CD4-positive, alpha-beta T cell treated with Interleukin-1 beta for 1 hour (primary cell): ENCODE measurements around the gene AFF4.
A peak's percentile ranks its signal among the peaks of the same experiment; 100 is the strongest.
"Not testable (repeated sequence)": the region's sequence is repeated elsewhere in the genome, so short reads cannot be mapped to it uniquely, and the experiment has no call there.

Source experiments
- DNase-seq, 2 donors: peaks; one replicate each; pipeline ENCODE4 v3.0.0-alpha.2; 2020 to 2022

The AFF4 gene

DNA sequence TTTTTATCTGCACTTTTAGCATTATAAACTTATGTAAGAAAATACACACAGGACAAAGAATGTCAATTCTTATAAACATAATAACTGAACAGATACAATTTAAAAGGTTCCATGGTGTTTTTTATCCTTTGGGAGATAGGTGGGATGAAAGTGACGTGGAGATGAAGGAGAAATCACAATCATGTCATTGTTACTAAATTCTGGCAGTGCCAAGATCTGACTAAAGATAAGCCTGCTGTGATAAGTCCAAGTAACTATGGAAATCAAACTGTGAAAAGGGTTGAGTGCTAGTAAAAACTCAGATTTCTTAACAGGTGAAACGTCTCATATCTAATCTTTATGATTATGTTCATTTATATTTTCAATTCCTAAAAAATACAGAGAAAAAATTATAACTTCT lies 78.9 kb downstream of the AFF4 start:
- DNase-seq, result no peak

DNA sequence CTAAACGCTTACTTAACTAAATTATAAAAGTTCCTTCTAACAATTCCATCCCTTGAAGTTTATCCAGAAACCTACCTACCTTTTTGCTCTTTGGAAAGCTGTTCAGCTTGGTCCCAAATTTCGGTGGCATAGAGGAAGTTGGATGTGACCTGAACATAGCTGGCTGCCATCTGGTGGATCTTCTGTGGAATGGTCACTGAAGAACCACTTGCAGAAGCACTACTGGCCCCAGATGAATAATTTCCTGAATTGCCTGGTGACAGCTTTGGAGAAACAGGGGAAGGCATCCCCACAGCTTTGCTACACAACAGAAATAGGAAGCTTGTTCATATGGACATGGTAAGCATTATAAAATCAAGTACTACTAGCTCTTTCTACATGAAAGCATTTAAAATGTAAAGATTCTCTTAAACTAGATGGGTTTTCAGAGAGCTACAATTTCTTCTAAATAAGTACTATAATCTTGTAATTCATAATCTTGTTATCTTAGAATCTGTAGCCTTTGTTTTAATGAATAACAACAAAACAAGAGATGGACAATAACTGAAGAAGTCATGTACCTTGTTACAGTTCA lies 80.1 kb downstream of the AFF4 start:
- DNase-seq, result peak; percentile 46 to 57

DNA sequence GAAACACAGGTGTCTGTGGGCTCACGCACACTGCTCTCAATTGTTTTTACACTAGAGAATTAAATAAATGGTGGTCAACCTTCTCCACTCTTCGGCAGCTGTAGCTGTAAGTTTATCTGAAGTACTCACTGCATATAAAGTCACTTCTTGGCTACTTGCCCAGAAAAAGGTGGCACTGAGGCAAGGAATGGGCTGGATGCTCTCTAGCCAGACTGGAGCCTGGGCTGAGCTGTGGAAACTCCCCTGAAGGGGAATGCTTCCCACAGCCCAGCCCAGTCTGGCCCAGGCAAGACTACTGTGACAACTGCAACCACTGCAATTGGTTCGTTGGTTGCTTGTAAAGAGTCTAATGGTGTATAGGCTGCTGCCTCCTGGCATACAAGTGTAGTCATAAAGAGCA lies 85.5 kb downstream of the AFF4 start:
- DNase-seq, result no peak

DNA sequence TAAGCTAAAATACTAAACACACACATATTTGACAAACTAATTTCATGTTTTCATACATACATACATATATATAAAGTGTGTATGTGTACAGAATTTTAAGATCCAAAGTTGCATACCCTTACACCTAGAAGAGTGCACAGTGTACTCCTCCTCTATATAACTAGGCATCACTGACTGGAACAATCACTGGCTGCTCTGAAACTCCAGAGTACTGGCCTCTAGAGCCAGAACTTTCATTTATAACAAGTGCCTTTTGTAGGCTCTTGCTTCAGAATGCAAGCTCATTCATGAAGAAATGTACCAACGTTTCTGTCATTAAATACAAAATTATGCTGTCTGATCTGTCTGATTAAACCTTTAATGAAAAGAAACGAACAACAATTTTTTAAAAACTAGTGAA lies 86.0 kb downstream of the AFF4 start:
- DNase-seq, result no peak

DNA sequence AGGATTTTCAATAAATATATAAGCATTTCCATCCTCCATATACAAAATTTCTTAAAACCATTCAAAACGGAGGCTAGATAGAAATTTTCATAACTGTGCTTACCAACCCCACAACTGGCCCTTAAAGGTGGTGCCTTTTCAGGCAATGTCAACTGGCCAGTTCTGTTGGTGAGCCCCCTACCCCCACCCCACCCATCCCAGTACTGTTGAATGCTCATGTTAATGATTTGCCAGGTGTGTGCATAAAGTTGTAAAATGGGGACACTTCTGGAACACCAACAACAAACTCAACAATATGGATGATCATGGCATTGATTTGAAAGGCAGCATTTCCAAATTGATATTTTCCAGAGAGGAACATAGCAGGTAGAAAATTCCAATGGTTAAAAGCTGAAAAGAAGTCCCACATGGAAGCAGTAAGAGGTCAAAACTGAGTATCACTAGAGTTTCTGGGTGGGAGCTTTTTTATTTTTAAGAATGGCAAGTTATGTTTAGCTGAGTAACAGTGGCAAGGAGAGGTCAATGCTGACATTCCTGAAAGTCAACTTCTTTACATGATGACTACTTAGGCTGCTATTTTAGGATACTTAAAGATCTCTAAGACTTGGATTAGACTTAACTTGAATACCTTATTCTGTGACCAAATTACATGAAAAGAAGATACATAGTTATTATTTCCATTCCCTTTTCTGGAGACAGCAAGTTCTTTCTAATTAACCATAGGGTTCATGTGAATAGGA lies 87.2 kb downstream of the AFF4 start:
- DNase-seq, result no peak

DNA sequence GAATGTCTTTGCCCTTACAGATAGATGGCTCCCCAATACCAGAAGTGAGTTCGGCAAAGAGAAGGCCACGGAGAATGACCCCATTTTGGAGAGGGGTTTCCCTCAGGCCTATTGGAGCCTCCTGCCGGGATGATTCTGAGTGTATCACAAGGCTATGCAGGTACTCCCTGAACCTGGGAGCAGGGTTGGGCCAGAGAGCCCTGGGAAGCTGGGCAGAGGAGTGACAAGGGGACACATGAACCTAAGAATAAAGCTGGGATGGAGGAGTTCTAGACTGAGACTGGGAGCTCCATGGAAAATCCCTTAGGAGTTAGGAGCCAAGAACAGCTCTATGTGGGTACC lies 89.5 kb downstream of the AFF4 start:
- DNase-seq, result no peak

DNA sequence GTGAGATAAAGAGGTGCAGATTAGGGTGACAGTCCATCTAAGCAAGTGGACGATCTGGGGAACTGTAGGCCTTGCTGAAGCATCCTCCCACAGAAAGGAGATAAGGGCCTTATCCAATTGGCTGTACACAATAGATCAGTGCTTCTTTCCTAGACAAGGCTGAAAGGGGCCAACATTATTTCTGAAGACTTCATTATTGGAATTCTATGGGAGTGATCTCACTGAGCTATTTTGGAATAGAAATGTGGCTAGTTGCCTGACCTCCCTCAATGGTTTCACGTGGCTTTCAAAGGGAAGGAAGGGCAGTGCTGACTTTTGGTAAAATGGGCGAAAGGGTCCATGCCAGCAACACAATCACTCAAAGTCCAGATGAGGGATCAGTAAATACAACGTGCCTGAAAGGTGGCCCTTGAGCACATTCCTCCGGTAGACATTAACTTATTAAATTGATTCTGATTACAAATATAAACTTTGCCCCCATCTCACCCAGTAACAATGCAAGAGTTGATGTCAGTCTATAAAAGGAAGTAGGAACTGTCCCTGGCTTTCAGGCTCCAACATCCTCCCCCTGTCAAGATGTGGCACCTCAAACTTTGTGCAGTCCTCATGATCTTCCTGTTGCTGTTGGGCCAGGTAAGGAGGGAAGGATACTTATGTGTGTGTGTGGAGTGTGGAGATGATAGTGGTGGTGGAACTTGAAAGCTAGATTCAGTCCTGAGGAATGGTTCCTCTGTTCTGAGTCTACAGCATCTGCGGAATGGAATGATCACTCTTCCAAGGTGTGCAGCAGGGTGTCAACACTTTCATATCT lies 90.1 kb downstream of the AFF4 start, which contains the start of gene LEAP2:
LEAP2 (plus strand) TSS at position 550 of the 811 bp plus-strand sequence; CDS start at position 577, 27 bp downstream.
- no peak for DNase-seq

DNA sequence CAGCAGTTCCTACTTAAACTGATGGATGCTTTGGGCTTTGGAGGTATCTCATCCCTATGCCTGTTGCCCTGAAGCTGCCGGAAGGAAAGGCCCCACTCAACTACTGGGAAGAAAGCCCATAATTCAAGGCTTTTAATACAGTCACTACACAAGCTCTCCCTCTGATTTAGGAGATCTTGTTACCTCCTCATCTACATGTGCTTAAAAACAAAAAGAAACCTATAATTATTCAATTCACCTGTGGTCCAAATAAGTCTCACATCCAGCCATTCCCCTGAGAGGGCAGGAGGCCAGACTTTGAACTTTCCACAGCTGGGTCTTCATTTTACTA lies 90.7 kb downstream of the AFF4 start:
- no peak for DNase-seq

DNA sequence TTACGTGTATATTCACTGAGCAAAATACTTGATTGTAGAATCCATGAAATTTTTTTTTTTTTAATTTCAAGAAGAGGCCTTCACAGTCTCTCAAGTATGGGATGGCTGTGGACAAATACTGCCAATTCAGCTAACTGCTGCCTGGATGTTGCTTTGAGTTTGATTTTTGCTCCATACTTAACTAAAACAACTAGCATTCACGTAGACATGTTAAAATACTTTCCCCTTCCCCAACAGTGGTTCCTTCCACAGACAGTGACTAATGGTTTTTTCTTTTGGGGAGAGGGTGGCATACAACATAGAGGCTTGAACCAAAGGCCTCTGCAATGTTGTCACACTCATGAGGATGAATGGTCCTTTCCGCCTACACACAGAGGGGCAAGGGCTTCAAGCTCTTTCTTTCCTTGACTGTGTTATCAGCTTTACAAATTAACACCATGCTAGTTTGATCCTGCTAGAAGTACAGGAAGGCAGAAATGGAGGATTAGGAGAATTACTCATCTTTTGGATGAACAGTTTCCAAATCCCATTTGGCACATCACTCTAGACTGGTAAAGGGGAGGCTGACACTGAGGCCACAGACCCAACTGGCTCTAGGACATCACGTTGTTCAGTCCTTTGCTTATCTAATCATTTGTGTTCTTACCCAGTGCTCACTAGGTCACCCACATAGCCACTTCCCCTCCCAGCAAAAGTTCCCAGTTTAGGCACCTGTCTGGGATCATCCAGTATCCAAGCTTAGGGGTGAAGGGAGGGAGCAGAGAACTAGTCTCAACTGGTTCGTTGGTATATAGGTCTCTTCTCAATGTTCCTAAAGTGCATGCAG lies 91.8 kb downstream of the AFF4 start:
- no peak for DNase-seq

DNA sequence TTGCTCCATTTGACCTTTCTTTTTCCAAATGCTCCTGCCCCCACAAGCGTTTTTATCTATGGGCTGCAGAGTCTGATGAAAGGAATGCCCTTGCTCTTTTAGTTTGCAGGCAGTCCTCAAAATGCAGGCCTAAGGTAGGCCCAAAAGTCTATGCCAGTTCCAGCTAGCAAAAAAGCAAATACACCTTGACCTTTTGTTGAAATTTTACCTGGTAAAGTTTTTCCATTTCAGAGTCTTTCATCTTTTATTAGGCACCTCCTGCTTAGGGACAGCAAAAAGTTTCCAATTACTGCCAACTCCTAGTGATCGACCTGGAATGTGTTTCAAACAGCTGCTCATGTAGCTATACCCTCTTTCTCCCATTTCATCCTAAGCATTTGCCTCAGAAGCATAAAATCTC lies 92.6 kb downstream of the AFF4 start:
- no peak for DNase-seq

DNA sequence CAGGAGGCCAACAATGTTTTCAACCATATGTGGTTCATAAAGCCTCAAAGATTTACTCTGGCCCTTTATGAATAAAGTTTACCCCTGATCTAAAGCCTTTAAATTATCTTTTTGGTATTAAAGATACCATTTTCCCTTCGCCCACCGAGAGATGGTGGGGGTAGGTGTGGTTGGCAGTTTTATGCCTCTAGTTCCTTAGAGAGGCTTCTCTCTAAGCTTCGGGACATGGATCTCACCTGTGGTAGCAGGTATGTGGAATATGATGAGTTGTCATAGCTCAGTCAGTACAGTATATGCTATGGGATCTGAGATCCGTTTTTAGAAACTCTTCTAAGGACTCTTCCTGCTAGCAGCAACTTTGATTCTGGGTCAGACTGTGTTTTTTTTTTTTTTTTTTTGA lies 94.7 kb downstream of the AFF4 start:
- no peak for DNase-seq

DNA sequence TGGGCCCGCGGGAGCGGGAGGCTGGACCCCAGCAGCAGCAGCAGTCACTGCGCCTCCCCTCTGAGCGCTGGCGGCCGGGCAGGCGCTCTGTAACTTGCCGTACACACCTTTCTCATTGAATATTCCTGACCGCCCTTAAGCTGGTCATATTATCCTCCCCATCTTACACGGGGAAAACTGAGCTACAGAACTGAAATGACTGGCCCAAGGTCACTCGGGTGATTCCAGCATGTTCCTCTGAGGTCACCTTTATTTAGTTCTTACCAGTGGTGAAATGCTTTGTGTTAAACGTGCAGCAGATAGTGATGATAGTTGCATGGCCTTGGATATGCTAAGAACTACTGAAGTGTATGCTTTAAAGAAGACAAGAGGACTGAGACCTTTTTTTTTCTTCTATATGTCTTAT lies 96.4 kb downstream of the AFF4 start:
- no peak for DNase-seq

DNA sequence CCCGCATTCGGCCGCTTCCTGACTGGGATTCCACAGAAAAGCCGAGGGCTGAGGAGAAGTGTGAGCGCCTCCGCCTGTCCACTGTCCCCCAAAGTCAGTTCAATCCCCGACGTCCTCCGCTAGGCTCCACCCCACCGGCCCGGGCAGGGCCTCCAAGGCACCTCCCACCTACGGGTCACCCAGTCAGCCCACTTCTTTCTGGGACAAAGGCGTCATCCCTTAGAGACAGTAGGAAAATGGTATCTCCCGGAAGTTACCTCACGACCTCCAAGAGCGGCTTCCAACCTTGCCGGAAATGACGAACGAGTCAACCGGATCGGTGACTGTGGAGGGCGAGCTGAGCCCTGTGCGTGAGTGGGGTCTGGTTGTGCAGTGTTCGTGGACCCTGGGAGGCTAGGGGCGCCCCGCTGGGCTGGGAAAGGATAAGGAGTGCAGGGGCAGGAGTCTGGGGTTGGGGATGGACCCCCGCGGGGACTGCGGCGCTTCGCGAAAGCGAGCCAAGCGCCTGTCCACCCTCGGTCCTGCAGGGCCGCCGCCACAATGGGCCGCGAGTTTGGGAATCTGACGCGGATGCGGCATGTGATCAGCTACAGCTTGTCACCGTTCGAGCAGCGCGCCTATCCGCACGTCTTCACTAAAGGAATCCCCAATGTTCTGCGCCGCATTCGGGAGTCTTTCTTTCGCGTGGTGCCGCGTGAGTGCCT lies 96.9 kb downstream of the AFF4 start, which contains the start of the genes GDF9 and UQCRQ:
GDF9 (minus strand) TSS at position 128 of the 704 bp plus-strand sequence. CDS start 1,936 bp downstream, outside the sequence.
UQCRQ (plus strand) TSS at position 301 of the 704 bp plus-strand sequence; CDS start at position 541, 240 bp downstream.
- peak; percentile 96 to 97 for DNase-seq

DNA sequence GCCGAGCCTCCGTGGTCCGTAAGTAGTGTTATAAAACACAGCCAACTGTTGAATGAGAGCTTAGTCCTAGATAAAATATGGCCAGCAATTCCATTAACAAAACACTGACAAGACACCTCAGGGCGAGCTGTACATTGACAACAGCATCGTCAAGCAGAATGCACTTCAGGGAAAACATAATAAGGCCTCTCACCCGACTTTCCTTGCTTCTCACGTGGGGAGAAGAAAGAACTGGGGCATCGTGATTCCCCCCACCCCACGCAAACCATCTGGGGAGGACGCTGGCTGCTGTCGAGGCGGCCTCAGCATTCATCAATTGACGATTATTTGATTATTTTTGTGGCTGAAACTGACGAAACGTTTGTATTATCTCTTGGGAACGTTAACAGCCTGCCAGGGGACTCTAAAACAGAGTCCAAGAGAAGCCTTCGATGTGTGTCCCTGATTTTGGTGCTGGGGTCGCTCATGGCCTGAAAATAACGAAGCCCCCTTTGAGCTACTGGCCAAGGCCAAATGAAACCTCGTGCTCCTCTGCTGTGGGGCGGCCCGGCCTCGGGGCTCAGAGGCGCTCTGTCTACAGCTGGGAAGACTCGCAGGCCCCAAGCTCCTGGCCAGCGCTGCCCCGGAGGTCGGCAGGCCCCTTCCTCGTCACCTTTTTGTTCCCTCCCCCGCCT lies 97.6 kb downstream of the AFF4 start:
- peak in 1 of 2 donors; percentile 2 for DNase-seq

DNA sequence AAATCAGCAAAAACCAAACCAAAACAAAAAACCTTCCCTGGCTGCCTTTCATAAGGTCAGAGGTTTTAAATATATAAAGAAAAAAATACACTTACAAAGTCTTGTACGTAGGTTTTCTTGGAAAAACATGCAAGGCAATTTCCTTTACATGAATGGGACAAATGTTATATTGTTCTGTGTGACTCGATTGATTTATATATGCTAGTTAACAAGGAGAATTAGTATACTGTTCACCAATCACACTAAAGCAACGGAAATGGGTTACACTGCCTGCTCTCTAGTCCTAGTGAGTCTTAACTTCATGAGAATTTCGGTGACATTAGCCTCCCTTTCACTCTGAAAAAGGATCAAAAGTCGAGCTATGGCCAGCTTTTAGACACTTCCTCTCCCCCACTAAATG lies 102.7 kb downstream of the AFF4 start:
- no peak for DNase-seq

DNA sequence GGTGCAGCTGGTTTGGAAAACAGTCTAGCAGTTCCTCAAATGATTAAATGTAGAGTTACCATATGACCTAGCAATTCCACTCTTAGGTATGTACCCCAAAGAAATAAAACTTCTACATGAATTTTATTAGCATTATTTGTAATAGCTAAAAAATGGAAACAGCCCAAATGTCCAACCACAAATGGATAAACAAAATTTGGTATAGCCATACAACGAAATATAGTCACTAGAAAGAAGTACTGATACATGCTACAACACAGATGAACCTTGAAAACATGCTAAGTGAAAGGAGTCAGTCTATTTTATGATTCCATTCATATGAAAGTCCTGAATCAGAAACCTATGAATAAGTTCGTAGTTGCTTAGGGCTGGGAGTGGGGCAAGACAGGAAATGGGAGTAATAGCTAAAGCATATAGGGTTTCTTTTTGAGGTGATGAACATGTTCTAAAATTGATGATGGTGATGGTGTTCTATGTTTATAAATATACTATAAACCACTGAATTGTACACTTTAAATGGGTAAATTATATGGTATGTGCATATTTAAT lies 103.5 kb downstream of the AFF4 start:
- DNase-seq, result no peak

DNA sequence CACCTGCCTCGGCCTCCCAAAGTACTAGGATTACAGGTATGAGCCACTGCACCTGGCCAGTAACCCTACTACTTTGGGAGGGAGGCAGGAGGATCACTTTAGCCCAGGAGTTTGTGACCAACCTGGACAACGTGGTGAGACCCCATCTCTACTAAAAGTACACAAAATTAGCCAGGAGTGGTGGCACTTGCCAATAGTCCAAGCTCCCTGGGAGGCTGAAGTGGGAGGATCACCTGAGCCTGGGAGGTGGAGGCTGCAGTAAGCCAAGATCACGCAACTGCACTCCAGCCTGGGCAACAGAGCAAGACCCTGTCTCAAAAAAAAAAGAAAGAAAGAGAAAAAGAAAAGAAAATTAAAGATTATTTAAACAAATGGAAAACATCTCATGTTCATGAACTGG lies 107.4 kb downstream of the AFF4 start:
- DNase-seq, result no peak

DNA sequence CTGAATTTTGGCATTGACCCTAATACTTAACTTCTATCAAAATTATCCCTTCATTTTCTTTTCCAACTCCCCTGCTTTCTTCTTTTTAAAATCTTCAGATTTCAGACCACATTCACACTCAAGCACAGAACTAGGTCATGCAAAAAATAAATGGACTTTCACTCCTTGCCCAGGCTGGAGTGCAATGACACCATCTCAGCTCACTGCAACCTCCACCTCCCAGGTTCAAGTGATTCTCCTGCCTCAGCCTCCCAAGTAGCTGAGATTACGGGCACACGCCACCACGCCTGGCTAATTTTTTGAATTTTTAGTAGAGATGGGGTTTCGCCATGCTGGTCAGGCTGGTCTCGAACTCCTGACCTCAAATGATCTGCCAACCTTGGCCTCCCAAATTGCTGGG lies 108.4 kb downstream of the AFF4 start:
- not testable (repeated sequence) for DNase-seq

DNA sequence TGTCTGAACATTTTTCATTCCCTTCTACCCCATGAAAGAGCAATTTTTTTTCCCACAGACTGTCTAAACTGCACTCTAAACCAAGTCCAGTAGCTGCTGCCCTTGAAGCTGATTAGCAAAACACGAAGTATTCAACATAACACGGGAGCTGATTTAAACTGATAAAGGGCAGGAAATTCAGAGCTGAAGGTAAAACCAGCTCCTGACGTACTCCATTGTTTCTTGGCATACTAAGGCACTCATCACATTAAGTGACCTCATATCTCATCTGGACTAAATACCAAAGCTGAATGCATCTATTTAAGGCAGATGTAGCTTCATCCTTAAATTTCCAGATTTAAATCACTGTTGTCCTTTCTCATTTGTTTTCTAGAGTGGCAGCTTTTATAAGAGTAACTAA lies 109.1 kb downstream of the AFF4 start:
- DNase-seq, result no peak

DNA sequence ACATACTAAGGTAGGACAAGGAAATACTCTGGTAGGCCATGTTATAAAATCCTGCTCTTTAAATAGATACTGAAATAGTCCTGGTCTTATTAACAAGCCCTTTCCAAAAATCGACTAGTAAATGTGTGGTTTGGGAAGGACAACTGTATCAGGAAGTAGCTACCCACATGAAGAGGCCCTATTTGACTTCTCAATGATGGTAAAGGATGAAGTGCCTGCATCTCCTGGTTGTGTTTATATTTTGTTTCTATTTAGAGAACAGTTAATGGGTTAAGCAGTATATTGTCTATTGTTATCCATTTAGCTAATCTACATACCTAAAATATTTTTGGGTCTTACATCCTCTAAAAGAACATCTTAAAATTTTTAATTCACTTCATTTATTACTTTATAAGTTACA lies 109.6 kb downstream of the AFF4 start:
- DNase-seq, result no peak

DNA sequence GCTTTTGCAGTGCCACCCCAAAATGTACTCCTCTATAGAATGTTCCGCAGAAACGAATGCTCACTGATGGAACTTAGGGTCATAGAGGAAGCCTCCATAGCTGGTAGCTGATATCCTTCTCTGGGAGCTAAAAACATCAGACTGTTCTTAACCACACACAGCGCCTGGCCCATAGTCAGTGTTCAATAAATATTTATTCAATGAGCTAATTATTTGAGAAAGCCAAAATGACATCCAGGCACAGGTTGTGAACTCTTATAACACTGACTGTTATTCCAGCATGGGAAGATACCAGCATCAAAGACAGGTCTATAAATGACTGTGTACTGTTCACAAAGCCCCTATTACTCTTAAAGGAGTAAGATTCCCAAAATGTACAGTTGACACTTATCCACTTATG lies 110.1 kb downstream of the AFF4 start:
- no peak for DNase-seq
